Measurements from ENCODE around the gene COPRS. TPM values are rescaled to one million over a fixed set of nuclear protein-coding genes. Genes with fewer than 3 reads are reported as not detected.
"Not testable (repeated sequence)": the region's sequence is repeated elsewhere in the genome, so short reads cannot be mapped to it uniquely, and the experiment has no call there.

COPRS gene
- total RNA-seq, 1 donor from 2014 or later = 60.7 TPM

DNA sequence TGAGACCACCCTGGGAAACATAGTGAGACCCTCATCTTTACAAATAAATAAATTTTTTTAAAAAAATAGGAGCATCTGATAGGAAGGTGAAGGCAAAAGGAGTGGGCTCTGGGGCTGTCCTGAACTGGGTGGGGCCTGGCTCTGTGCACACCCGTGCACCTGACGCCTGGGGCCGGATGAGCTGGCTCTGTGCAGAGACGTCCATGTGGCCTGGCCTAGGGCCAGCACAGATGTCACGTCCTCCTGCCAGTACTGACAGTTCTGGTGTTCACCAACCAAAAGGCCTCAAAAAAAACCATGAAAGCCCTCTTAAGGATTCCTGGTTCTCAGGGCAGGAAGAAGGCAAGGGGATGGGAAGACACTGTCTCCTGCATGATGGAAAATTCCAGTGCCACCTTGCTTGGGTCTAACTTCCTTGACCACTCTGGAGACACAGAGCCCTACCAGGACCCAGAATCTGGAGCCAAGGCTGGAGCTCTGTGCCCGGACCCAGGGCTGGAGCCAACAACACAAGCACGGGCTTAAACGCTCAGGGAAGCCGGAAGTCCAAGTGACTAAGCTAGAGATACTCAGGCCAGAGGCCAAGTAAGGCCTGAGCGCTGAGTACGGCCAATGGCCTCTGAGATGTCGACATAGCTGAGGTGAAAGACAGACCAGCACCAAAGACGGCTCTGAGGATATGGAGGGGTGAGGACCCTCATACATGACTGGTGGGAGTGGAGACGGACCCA is 32.9 kb downstream of the COPRS start:
- no peaks in the 10 kb centered on the region for H3K4me1 Mint-ChIP-seq
- no peak for DNase-seq (ENCODE audit: low read depth, low spot score)
- no peaks in the 10 kb centered on the region for H3K27me3 Mint-ChIP-seq (ENCODE audit: low read depth)
- no peaks in the 10 kb centered on the region for H3K9me3 Mint-ChIP-seq
- no peak overlapping the region for H3K4me3 Mint-ChIP-seq
- TF ChIP-seq, protein P1, sequence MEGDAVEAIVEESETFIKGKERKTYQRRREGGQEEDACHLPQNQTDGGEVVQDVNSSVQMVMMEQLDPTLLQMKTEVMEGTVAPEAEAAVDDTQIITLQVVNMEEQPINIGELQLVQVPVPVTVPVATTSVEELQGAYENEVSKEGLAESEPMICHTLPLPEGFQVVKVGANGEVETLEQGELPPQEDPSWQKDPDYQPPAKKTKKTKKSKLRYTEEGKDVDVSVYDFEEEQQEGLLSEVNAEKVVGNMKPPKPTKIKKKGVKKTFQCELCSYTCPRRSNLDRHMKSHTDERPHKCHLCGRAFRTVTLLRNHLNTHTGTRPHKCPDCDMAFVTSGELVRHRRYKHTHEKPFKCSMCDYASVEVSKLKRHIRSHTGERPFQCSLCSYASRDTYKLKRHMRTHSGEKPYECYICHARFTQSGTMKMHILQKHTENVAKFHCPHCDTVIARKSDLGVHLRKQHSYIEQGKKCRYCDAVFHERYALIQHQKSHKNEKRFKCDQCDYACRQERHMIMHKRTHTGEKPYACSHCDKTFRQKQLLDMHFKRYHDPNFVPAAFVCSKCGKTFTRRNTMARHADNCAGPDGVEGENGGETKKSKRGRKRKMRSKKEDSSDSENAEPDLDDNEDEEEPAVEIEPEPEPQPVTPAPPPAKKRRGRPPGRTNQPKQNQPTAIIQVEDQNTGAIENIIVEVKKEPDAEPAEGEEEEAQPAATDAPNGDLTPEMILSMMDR (conservative IDR thresholded peaks at IDR 0.05) = no peak
- H3K36me3 Mint-ChIP-seq (ENCODE audit: low read depth) = no peaks in the 10 kb centered on the region
- H3K27ac Mint-ChIP-seq (ENCODE audit: unreplicated experiment) = no peak overlapping the region

DNA sequence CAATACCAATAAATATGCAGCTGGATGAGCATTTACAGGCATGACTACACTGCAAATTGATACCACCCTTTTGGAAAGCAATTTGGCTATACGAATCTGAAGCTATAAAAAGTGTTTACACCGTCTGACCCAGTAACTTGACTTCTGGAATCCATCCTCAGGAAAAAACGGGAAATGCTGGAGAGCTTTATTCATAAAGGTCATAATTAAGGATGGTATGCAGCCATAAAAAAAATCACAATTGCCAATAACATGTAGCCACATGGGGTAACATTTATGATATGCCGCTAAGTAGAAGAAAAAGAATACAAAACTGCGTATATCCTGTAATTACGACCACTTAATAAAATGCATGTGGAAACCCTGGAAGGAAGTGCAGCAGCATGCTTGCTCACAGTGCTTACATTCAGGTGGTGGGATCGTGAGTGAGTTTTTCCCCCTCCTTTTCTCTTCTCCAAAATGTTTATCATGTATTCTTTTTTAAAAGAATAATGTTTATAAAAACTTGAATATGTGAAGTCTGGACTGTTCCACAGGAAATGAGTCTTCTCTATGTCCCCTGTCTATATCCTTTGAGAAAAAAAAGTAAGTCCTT is 34.2 kb downstream of the COPRS start:
- Mint-ChIP-seq H3K4me1 (no peaks in the 10 kb centered on the region), H3K27me3 (ENCODE audit: low read depth) (no peaks in the 10 kb centered on the region), H3K4me3 (no peak overlapping the region), H3K36me3 (ENCODE audit: low read depth) (no peaks in the 10 kb centered on the region), H3K9me3 (no peaks in the 10 kb centered on the region), H3K27ac (ENCODE audit: unreplicated experiment) (no peak overlapping the region)
- TF ChIP-seq, protein P1 (conservative IDR thresholded peaks at IDR 0.05) = no peak
- DNase-seq (ENCODE audit: low read depth, low spot score) = no peak

DNA sequence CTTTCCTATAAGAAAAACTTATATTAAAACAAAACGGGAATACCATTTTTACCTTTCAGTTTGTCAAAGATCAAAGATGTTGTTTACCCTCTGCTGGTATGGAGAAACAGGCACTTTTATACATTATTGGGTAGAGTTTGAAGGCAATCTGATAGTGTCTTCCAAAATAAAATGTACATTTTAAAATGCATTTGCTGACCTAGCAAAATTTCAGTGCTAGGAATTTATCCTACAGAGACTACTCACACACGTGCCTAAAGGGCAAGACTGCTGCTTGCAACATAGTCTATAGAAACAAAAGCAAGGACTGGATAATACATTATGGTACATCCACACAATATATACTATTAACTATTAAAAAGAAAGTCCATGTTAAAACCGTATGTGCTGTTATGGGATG is 36.0 kb downstream of the COPRS start:
- TF ChIP-seq, protein P1 (conservative IDR thresholded peaks at IDR 0.05) = no peak
- Mint-ChIP-seq H3K36me3 (ENCODE audit: low read depth) (no peaks in the 10 kb centered on the region), H3K9me3 (no peaks in the 10 kb centered on the region), H3K4me3 (no peak overlapping the region), H3K27ac (ENCODE audit: unreplicated experiment) (no peak overlapping the region), H3K27me3 (ENCODE audit: low read depth) (no peaks in the 10 kb centered on the region), H3K4me1 (no peaks in the 10 kb centered on the region)
- no peak for DNase-seq (ENCODE audit: low read depth, low spot score)

DNA sequence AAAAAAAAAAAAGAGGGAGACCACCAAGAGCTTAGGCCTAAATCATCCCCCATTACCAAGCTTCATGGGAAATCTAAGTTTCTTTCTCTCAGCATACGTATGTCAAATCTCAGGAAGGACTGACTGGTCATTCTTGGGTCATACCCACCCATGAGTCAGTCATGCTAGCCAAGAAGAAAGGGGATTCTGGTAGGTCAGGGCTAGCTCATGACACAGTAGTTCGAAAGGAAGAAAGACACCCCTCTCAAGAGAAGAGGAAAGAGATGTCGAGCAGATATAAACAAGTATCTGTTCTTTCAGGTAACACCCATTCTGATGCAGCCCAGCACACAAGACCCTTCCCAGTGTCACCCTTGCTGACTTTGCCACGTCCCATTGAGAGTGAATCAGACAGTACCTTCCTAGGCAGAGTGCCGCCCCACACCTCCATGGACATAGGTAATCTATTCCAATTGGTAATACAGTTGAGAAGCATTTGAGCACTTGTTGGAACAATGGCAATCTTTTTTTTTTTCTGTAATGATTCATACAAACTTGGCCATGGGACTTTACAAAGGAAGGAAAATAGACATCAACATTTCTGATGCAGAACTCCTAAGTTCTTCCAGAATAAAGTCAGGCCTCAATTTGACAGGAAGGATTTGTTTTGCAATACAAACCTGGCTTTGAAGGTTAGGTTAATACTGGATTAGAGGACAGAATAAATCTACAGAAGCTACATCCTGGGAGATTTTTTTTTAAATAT is 38.2 kb downstream of the COPRS start:
- Mint-ChIP-seq H3K4me3 (no peak overlapping the region), H3K36me3 (ENCODE audit: low read depth) (no peaks in the 10 kb centered on the region), H3K4me1 (no peaks in the 10 kb centered on the region), H3K27me3 (ENCODE audit: low read depth) (no peaks in the 10 kb centered on the region), H3K27ac (ENCODE audit: unreplicated experiment) (peak overlapping the region; percentile 12), H3K9me3 (no peaks in the 10 kb centered on the region)
- DNase-seq (ENCODE audit: low read depth, low spot score) = no peak
- TF ChIP-seq, protein P1 (conservative IDR thresholded peaks at IDR 0.05) = no peak

DNA sequence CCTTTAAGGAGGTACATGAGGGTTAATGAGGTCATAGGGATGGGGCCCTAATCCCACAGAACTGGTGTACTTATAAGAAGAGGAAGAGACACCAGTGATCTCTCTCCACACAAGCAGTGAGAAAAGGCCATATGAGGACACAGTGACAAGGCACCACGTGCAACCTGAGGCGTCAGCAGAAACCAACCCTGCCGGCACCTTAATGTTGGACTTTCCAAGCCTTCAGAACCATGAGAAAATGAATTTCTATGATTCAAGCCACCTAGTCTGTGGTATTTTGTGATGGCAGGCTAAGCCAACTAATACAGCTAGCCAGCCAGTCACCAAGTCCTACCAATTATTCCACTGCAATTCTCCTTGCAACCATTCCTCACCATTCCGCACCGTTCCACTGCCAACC is 39.5 kb downstream of the COPRS start:
- no peaks in the 10 kb centered on the region for H3K4me1 Mint-ChIP-seq
- no peak overlapping the region for H3K4me3 Mint-ChIP-seq
- DNase-seq (ENCODE audit: low read depth, low spot score) = no peak
- H3K27ac Mint-ChIP-seq (ENCODE audit: unreplicated experiment) = no peak overlapping the region
- no peaks in the 10 kb centered on the region for H3K36me3 Mint-ChIP-seq (ENCODE audit: low read depth)
- TF ChIP-seq, protein P1 (conservative IDR thresholded peaks at IDR 0.05) = no peak
- H3K9me3 Mint-ChIP-seq = no peaks in the 10 kb centered on the region
- no peaks in the 10 kb centered on the region for H3K27me3 Mint-ChIP-seq (ENCODE audit: low read depth)

DNA sequence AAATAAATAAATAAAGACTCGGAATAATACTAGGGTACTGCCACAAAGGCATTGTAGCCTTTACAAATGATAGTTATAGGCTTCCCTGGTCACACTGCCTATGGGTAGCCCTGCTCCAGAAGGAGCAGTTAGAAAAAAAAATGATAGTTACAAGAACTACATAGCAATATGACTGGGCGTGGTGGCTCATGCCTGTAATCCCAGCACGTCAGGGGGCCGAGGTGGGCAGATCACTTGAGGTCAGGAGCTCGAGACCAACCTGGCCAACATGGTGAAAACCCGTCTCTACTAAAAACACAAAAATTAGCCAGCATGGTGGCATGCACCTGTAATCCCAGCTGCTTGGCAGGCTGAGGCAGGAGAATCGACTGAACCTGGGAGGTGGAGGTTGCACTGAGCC is 40.2 kb downstream of the COPRS start:
- H3K36me3 Mint-ChIP-seq (ENCODE audit: low read depth); H3K27me3 Mint-ChIP-seq (ENCODE audit: low read depth); H3K4me1 Mint-ChIP-seq; H3K4me3 Mint-ChIP-seq; DNase-seq (ENCODE audit: low read depth, low spot score); H3K9me3 Mint-ChIP-seq; H3K27ac Mint-ChIP-seq (ENCODE audit: unreplicated experiment): not testable (repeated sequence)

Measured in neural crest cell (in vitro differentiated cells).